B cell (primary cell): Measurements from ENCODE around the gene TEX52. TPM values are rescaled to one million over a fixed set of nuclear protein-coding genes. Genes with fewer than 3 reads are reported as not detected.
"Not testable (repeated sequence)": the region's sequence is repeated elsewhere in the genome, so short reads cannot be mapped to it uniquely, and the experiment has no call there.

Source experiments
- ATAC-seq: fragments of 200-7000 bp; cut with Tn5 transposase; one replicate; pipeline ENCODE4 v1.10.0; 2021; ENCODE audit warnings: low read depth, mild to moderate bottlenecking, moderate number of reproducible peaks, moderate library complexity
- CTCF ChIA-PET: fragments of 350-600 bp; sonication (Branson Sonifier 250); formaldehyde crosslinking; loops from one replicate; lab custom pipeline; 2021; ENCODE audit warnings: antibody characterized with exemption, inconsistent platforms; lab: Charles Lee
- POLR2A ChIA-PET: fragments of 350-600 bp; sonication (Branson Sonifier 250); formaldehyde crosslinking; loops from one replicate; lab custom pipeline; 2021; ENCODE audit warnings: antibody characterized with exemption; lab: Charles Lee
- DNase-seq: peaks from one replicate; pipeline ENCODE4 v3.0.0; 2013
- H2AFZ ChIP-seq: 2 replicates; pipeline ENCODE4 v1.6.1; 2012; ENCODE audit warnings: mild to moderate bottlenecking, low read depth, low read length; ENCODE audit not compliant: insufficient read depth, poor library complexity, severe bottlenecking
- H3K27ac ChIP-seq, 2 donors: 1 replicate in 1 of 2; 2 replicates in 1 of 2; pipeline ENCODE4 v1.5.1; 2012 to 2013; ENCODE audit warnings: low read length in 2 of 2, mild to moderate bottlenecking in 2 of 2, moderate library complexity in 1 of 2
- H3K27me3 ChIP-seq, 4 experiments: fragments of 200-600 bp in 1 of 4; sonication (generic) in 1 of 4; replicated peaks in 1 of 4; 1 replicate in 2 of 4; 2 replicates in 2 of 4; pipeline versions ENCODE4 v1.6.1 to v1.7.0; 2013 to 2016; ENCODE audit warnings: low read length in 3 of 4, mild to moderate bottlenecking in 2 of 4, mixed read lengths in 1 of 4, moderate library complexity in 1 of 4; ENCODE audit not compliant: insufficient read depth in 4 of 4, control insufficient read depth in 3 of 4; ENCODE audit errors: control extremely low read depth in 1 of 4
- H3K36me3 ChIP-seq, 2 experiments: replicated peaks in 1 of 2; 1 replicate in 1 of 2; 2 replicates in 1 of 2; pipeline versions ENCODE4 v1.6.1 to v1.7.1; 2013; ENCODE audit warnings: low read length in 1 of 2; ENCODE audit not compliant: insufficient read depth in 2 of 2, control insufficient read depth in 1 of 2; ENCODE audit errors: control extremely low read depth in 1 of 2, extremely low read depth in 1 of 2
- H3K4me1 ChIP-seq, 2 donors: fragments of 200-600 bp in 1 of 2; sonication (generic) in 1 of 2; 1 replicate in 1 of 2; 2 replicates in 1 of 2; pipeline versions ENCODE4 v1.5.1 to v1.6.1; 2013 to 2017; ENCODE audit warnings: low read length in 2 of 2; ENCODE audit not compliant: control insufficient read depth in 2 of 2, insufficient read depth in 2 of 2
- H3K4me2 ChIP-seq: replicated peaks from 2 replicates; pipeline ENCODE3; 2012; ENCODE audit warnings: mild to moderate bottlenecking, low read depth, low read length; ENCODE audit not compliant: poor library complexity, severe bottlenecking
- H3K4me3 ChIP-seq, 5 experiments: fragments of 200-600 bp in 1 of 5; sonication (generic) in 1 of 5; 1 replicate in 3 of 5; 2 replicates in 2 of 5; pipeline versions ENCODE4 v1.5.1 to v1.7.0; 2011 to 2016; ENCODE audit warnings: low read length in 4 of 5, mild to moderate bottlenecking in 4 of 5, low read depth in 2 of 5, control low read depth in 1 of 5, moderate library complexity in 1 of 5; ENCODE audit not compliant: insufficient read depth in 1 of 5; ENCODE audit errors: control extremely low read depth in 1 of 5, extremely low read depth in 1 of 5
- H3K79me2 ChIP-seq: fragments of 200-600 bp; sonication (generic); one replicate; pipeline ENCODE4 v1.6.0; 2016; ENCODE audit warnings: low read length; ENCODE audit not compliant: control insufficient read depth, insufficient read depth
- H3K9ac ChIP-seq: fragments of 200-600 bp; sonication (generic); 2 replicates; pipeline ENCODE4 v1.6.1; 2017; ENCODE audit warnings: mild to moderate bottlenecking, low read length, moderate library complexity
- H3K9me3 ChIP-seq, 3 donors: one replicate each; pipeline versions ENCODE4 v1.6.1 to v1.7.1; 2013; ENCODE audit warnings: low read length in 2 of 3; ENCODE audit not compliant: control insufficient read depth in 2 of 3, insufficient read depth in 1 of 3; ENCODE audit errors: control extremely low read depth in 1 of 3
- H4K20me1 ChIP-seq: 2 replicates; pipeline ENCODE4 v1.6.0; 2012; ENCODE audit warnings: mild to moderate bottlenecking, low read length; ENCODE audit not compliant: insufficient read depth, control insufficient read depth, poor library complexity, severe bottlenecking
- H3K27ac Mint-ChIP-seq: one replicate; pipeline ENCODE4 v1.8.0; 2021; ENCODE audit warnings: mixed read lengths
- H3K27me3 Mint-ChIP-seq: one replicate; pipeline ENCODE4 v1.8.0; 2021; ENCODE audit warnings: mixed read lengths
- H3K4me1 Mint-ChIP-seq: one replicate; pipeline ENCODE4 v1.8.0; 2021; ENCODE audit warnings: mixed read lengths
- H3K4me3 Mint-ChIP-seq: one replicate; pipeline ENCODE4 v1.8.0; 2021; ENCODE audit warnings: mixed read lengths
- H3K9me3 Mint-ChIP-seq: one replicate; pipeline ENCODE4 v1.8.0; 2022; ENCODE audit warnings: mixed read lengths; ENCODE audit not compliant: insufficient read depth
- CTCF ChIP-seq: fragments of 200-600 bp; IDR thresholded peaks from one replicate; pipeline ENCODE4 v1.8.0; 2022; ENCODE audit warnings: antibody characterized with exemption, mild to moderate bottlenecking
- EZH2 ChIP-seq: IDR thresholded peaks from 2 replicates; pipeline ENCODE4 v1.6.1; 2012; ENCODE audit warnings: borderline replicate concordance, low read depth, mild to moderate bottlenecking, moderate library complexity, low read length; ENCODE audit not compliant: insufficient read depth, poor library complexity, severe bottlenecking
- WGBS: methylation state at CpG from one replicate; pipeline ENCODE4 v1.1.5; 2013; ENCODE audit warnings: missing lambda C conversion rate; ENCODE audit not compliant: insufficient coverage; 5-methylcytosine and 5-hydroxymethylcytosine counted together
- intact Hi-C: fragments of 100-400 bp; cut with micrococcal nuclease; formaldehyde crosslinking; loops from one replicate; pipeline ENCODE4 v1.10.0; 2022
- polyA plus RNA-seq: library from polyadenylated mRNA; depleted of rRNA; stranded (reverse); fragments of >200 nt; gene quantifications from 2 replicates; pipeline ENCODE4 v1.2.3, GENCODE V29; 2012
- total RNA-seq, 2 donors: library from RNA; stranded (reverse); fragments of 120-200 nt in 1 of 2; gene quantifications; 1 replicate in 1 of 2; 2 replicates in 1 of 2; pipeline versions ENCODE4 v1.2.3 to v1.2.4, GENCODE V29; 2013 to 2022

TEX52 gene
- total and polyA plus RNA-seq, 2 donors (not counting 1 experiment from before 2014, with no cell fraction given), result not detected

DNA sequence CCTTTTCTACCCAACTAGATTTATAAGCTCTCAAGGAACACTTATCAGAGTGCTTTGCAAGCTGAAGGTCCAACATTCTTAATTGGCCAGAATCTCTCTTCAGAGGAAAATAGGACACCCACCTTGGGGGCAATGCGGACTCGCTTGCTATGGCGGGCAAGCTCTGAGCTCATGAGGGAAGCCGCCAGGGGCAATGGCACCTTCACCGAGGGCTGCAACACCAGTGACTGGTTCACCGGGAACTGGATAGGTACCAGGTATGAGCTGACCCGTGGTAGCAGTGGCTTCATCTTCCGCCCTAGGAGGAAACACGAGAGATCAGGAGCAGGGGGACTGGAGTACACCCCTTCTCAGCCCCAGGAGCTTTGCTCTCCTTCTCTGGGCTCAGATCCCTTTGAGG, 7.4 kb upstream of the TEX52 start:
- Histone ChIP-seq H3K4me2 (no peak overlapping the region), H3K4me3 (no peak overlapping the region), H3K9me3 (no peaks in the 10 kb centered on the region), H3K36me3 (no peaks in the 10 kb centered on the region), H3K27me3 (no peaks in the 10 kb centered on the region), H3K27ac (no peak overlapping the region), H3K9ac (no peak overlapping the region), H3K79me2 (no peaks in the 10 kb centered on the region), H3K4me1 (no peaks in the 10 kb centered on the region), H4K20me1 (no peaks in the 10 kb centered on the region), H2AFZ (no peak overlapping the region)
- Mint-ChIP-seq H3K27me3 (no peaks in the 10 kb centered on the region), H3K9me3 (no peaks in the 10 kb centered on the region), H3K27ac (no peak overlapping the region), H3K4me3 (no peak overlapping the region), H3K4me1 (no peaks in the 10 kb centered on the region)
- no peak for ATAC-seq
- CTCF ChIA-PET, result interaction anchor here (0.6 to 0.8 kb wide), 2 partner anchors 10 to 64 kb away, joined by 3 read pairs; no protein-coding TSS in a partner anchor
- no peak for TF ChIP-seq EZH2
- TF ChIP-seq CTCF, result no peak
- POLR2A ChIA-PET, result no interaction called here
- intact Hi-C loops, result no loop called here
- no peak for DNase-seq
- WGBS, result 97% methylated on average over 9 of the region's 9 CpGs

DNA sequence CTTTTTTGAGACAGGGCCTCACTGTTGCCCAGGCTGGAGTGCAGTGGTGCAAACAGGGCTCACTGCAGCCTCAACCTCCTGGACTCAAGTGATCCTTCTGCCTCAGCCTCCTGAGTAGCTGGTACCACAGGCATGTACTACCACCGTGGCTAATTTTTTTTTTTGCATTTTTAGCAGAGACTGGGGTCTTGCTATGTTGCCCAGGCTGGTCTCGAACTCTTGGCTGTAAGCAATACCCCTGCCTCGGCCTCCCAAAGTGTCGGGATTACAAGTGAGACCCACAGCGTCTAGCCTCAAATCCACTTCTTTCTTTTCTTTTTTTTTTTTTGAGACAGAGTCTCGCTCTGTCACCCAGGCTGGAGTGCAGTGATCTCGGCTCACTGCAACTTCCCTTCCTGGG, 6.6 kb upstream of the TEX52 start:
- ATAC-seq, POLR2A ChIA-PET, H3K36me3 ChIP-seq, DNase-seq, H3K27ac Mint-ChIP-seq, H3K27me3 Mint-ChIP-seq, H3K4me1 Mint-ChIP-seq, H3K4me3 ChIP-seq, H3K79me2 ChIP-seq, H3K27ac ChIP-seq, H3K9me3 ChIP-seq, H3K4me3 Mint-ChIP-seq, H2AFZ ChIP-seq, H3K4me2 ChIP-seq, H3K27me3 ChIP-seq, H3K9ac ChIP-seq, H3K4me1 ChIP-seq, H4K20me1 ChIP-seq, intact Hi-C loops, H3K9me3 Mint-ChIP-seq: not testable (repeated sequence)
- 94% methylated on average over 6 of the region's 7 CpGs for WGBS
- CTCF ChIA-PET, result interaction anchor here (0.8 kb wide), 1 partner anchor 9 kb away, joined by 3 read pairs; no protein-coding TSS in a partner anchor
